Measurements from ENCODE around the gene NEDD9. TPM values are rescaled to one million over a fixed set of nuclear protein-coding genes. Genes with fewer than 3 reads are reported as not detected.

NEDD9 gene
- total RNA-seq, 4 donors from 2014 or later, result 19.8 to 49.4 (median 35.6) TPM

- H3K4me1 ChIP-seq, result no peaks in the 10 kb centered on the region
- no peaks in the 10 kb centered on the region for H3K9me3 ChIP-seq
- no peak for ATAC-seq
- no peak for DNase-seq
- no peaks in the 10 kb centered on the region for H3K27me3 ChIP-seq
- TF ChIP-seq, protein P1, sequence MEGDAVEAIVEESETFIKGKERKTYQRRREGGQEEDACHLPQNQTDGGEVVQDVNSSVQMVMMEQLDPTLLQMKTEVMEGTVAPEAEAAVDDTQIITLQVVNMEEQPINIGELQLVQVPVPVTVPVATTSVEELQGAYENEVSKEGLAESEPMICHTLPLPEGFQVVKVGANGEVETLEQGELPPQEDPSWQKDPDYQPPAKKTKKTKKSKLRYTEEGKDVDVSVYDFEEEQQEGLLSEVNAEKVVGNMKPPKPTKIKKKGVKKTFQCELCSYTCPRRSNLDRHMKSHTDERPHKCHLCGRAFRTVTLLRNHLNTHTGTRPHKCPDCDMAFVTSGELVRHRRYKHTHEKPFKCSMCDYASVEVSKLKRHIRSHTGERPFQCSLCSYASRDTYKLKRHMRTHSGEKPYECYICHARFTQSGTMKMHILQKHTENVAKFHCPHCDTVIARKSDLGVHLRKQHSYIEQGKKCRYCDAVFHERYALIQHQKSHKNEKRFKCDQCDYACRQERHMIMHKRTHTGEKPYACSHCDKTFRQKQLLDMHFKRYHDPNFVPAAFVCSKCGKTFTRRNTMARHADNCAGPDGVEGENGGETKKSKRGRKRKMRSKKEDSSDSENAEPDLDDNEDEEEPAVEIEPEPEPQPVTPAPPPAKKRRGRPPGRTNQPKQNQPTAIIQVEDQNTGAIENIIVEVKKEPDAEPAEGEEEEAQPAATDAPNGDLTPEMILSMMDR (IDR thresholded peaks at IDR 0.05 in 4 of 5, conservative IDR thresholded peaks at IDR 0.05 in 1 of 5), result no peak
- TF ChIP-seq POLR2A (IDR thresholded peaks at IDR 0.05), result no peak
- intact Hi-C loops (cut with DNase I; ENCODE audit: low total_unique reads), result no loop called here
- in situ Hi-C loops (cut with MboI; ENCODE audit: low sequenced_read_pairs in 4 of 4), result no loop called here
- no peak overlapping the region for H3K27ac ChIP-seq
- H3K36me3 ChIP-seq, result no peaks in the 10 kb centered on the region
- H3K4me3 ChIP-seq, result no peak overlapping the region
Measured at GRCh38 chr6:11160199-11160598, 72.3 kb downstream of the NEDD9 start.

DNA sequence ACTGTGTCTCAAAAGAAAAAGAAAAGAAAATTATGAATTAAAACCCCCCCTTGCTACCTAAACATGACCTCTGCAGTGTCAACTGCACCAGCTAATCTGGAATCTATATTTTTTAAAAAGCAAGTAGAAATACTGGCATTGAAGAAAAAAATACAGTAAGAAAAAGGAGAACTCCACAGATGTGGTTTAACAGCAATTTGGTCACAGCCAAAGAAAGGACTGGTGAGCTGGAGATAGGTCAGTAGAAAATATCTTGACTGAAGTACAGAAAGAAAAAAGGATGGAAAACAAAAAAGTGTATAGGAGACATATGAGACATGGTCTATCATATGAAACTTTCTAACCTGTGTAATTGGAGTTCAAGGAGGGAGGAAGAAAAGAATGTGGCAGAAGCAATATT lies 76.9 kb downstream of the NEDD9 start:
- Histone ChIP-seq H3K9me3 (no peaks in the 10 kb centered on the region), H3K36me3 (no peaks in the 10 kb centered on the region), H3K4me3 (no peak overlapping the region), H3K4me1 (no peaks in the 10 kb centered on the region), H3K27me3 (no peaks in the 10 kb centered on the region), H3K27ac (no peak overlapping the region)
- no peak for ATAC-seq
- no peak for TF ChIP-seq POLR2A (IDR thresholded peaks at IDR 0.05)
- TF ChIP-seq, protein P1 (IDR thresholded peaks at IDR 0.05 in 4 of 5, conservative IDR thresholded peaks at IDR 0.05 in 1 of 5), result no peak
- no peak for DNase-seq
- intact Hi-C loops (cut with DNase I; ENCODE audit: low total_unique reads) (no loop called here), in situ Hi-C loops (cut with MboI; ENCODE audit: low sequenced_read_pairs in 4 of 4) (loop anchor here in 1 of 4 donors (10.0 kb wide), 1 partner anchor 419 kb away; no protein-coding TSS in a partner anchor)

DNA sequence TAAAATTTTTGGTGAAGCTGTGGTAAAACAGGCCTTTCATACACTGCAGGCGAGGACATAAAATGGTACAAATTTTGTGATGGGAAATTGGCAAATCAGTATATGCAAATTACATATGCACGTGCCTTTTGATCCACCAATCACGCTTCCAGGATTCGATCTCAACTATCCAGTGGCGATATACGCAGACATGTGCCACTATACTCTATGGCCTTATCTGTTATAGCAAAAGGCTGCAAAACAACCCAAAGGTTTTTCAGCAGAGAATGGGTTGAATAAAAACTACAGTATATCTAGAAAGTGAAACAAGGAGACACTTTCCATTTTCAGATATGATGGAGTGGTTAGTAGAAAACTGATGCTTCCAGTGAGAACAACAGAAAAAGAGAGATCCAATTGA lies 79.0 kb downstream of the NEDD9 start:
- in situ Hi-C loops (cut with MboI; ENCODE audit: low sequenced_read_pairs in 4 of 4) (loop anchor here in 1 of 4 donors (10.0 kb wide), 1 partner anchor 421 kb away; no protein-coding TSS in a partner anchor), intact Hi-C loops (cut with DNase I; ENCODE audit: low total_unique reads) (no loop called here)
- Histone ChIP-seq H3K9me3 (no peaks in the 10 kb centered on the region), H3K4me3 (no peak overlapping the region), H3K4me1 (no peaks in the 10 kb centered on the region), H3K36me3 (no peaks in the 10 kb centered on the region), H3K27ac (no peak overlapping the region), H3K27me3 (no peaks in the 10 kb centered on the region)
- TF ChIP-seq POLR2A (IDR thresholded peaks at IDR 0.05), result no peak
- TF ChIP-seq, protein P1 (IDR thresholded peaks at IDR 0.05 in 4 of 5, conservative IDR thresholded peaks at IDR 0.05 in 1 of 5), result no peak
- DNase-seq (no peak), ATAC-seq (no peak)

DNA sequence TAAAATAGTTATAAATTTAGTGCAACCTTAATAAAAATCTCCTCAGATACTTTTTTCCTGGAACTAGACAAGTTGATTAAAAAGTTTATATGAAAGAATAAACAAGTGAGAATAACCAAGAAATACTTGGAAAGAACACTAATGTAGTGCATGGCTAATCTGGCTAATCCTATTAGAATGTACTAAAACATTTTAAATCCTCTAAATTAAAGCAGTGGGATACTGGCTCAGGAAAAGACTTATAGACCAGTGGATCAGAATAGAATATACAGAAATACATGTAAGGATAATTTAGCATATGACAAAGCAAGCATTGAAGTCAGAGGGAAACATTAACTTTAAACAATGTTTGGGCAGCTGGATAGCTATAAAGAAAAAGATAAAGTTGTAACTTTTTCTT lies 79.9 kb downstream of the NEDD9 start:
- in situ Hi-C loops (cut with MboI; ENCODE audit: low sequenced_read_pairs in 4 of 4) (loop anchor here in 1 of 4 donors (10.0 kb wide), 1 partner anchor 422 kb away; no protein-coding TSS in a partner anchor), intact Hi-C loops (cut with DNase I; ENCODE audit: low total_unique reads) (no loop called here)
- no peaks in the 10 kb centered on the region for H3K9me3 ChIP-seq
- H3K4me1 ChIP-seq, result no peaks in the 10 kb centered on the region
- H3K4me3 ChIP-seq, result no peak overlapping the region
- H3K27ac ChIP-seq, result no peak overlapping the region
- no peaks in the 10 kb centered on the region for H3K27me3 ChIP-seq
- no peak for TF ChIP-seq POLR2A (IDR thresholded peaks at IDR 0.05)
- TF ChIP-seq, protein P1 (IDR thresholded peaks at IDR 0.05 in 4 of 5, conservative IDR thresholded peaks at IDR 0.05 in 1 of 5), result no peak
- no peaks in the 10 kb centered on the region for H3K36me3 ChIP-seq
- no peak for ATAC-seq
- no peak for DNase-seq

- no peak for TF ChIP-seq POLR2A (IDR thresholded peaks at IDR 0.05)
- TF ChIP-seq, protein P1 (IDR thresholded peaks at IDR 0.05 in 4 of 5, conservative IDR thresholded peaks at IDR 0.05 in 1 of 5), result no peak
- no peak for ATAC-seq
- Histone ChIP-seq H3K9me3 (no peaks in the 10 kb centered on the region), H3K27ac (no peak overlapping the region), H3K36me3 (no peaks in the 10 kb centered on the region), H3K4me3 (no peak overlapping the region), H3K27me3 (no peaks in the 10 kb centered on the region), H3K4me1 (no peaks in the 10 kb centered on the region)
- in situ Hi-C loops (cut with MboI; ENCODE audit: low sequenced_read_pairs in 4 of 4), result loop anchor here in 1 of 4 donors (10.0 kb wide), 1 partner anchor 423 kb away; no protein-coding TSS in a partner anchor
- intact Hi-C loops (cut with DNase I; ENCODE audit: low total_unique reads), result no loop called here
- DNase-seq, result no peak
Measured at GRCh38 chr6:11151488-11151887, 81.0 kb downstream of the NEDD9 start.

All from gastrocnemius medialis (tissue), 4 donors.